GM18526 (cell line): ENCODE measurements around the gene BOD1.
A peak's percentile ranks its signal among the peaks of the same experiment; 100 is the strongest.

Experiments used
- POLR2A ChIP-seq: IDR thresholded peaks from 3 replicates; pipeline ENCODE4 v1.6.1; 2011; ENCODE audit not compliant: insufficient read length; ENCODE audit errors: extremely low read depth

BOD1 gene

GRCh38 chr5:173616577-173617118 is at the start of gene BOD1:
Gene BOD1 (minus strand): TSS chr5:173616650. CDS start chr5:173616436, 214 bp downstream.
- peak; percentile 29 for TF ChIP-seq POLR2A

GRCh38 chr5:173665326-173665725 is 48.9 kb upstream of the BOD1 start:
- no peak for TF ChIP-seq POLR2A

- TF ChIP-seq POLR2A: no peak
Observed at GRCh38 chr5:173664154-173664526, 47.7 kb upstream of the BOD1 start.

DNA sequence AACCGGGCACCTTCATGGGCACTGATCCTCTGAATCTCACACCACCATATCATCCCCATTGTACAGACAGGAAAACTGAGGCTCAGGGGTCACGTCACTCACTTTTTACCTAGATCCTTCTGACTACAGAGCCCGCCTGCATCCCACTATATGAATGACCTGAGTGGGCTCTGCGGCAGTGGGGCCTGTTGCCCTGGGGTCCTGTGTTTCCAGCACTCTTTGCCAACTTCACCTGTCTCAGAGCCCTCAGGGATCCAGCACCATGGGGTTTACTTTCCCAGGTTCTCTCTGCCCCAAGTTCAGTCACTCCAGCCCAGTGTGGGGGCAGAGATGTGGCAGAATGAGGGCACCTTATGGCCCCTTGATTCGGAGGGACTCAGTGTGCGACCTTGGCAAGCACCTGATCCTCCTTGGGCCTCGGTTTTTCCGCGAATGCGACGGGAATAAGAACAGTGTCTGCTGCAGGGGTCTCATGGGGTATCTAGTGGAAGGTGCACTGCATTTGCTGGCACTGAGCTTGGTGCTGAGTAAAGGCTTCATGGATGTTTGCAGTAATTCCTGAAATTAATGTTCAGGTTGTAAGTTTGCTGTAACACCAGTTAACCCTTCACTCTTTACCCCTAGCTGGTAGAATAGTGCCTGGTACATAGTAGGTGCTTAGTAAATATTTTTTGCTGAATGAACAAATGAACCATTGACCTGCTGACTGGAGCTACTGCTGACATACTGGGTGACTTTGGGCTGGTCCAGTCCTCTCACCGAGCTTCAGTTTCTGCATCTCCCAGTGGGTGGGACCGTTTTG is 47.1 kb upstream of the BOD1 start:
- no peak for TF ChIP-seq POLR2A

DNA sequence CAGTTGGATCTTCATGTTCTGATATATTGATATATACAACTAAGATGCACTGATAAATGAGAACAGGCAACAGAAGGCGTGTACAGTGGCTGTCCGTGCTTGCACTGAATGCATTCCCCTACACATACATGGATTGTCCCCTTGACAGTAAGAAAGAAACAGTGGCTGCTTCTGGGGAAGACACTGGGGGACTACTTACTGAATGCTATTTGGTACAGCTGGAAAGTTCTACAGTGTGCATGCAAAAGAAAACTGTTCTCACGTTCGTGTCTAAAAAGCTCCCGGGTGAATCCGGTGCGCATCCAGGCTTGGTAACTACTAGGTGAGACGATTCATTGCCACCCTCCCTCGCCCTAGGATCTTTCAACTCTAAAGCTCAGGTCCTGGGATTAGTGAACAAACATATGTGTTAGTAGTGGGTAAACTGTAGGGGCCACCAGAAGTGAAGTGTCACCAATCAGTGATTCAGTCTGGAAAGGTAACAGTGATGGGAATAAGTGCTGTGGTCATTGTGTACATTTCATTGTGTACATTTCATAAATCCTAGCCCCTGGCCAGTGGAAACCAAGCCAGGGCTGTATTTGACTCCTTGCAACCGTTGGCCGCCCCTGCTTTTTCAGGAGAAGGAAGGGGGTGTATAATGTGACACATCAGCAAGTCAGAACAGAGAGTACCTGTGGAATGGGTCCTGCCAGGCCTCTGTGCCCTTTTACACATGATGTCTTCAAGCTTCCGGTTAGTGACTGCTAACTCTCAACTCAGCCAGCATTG is 46.3 kb upstream of the BOD1 start:
- no peak for TF ChIP-seq POLR2A

DNA sequence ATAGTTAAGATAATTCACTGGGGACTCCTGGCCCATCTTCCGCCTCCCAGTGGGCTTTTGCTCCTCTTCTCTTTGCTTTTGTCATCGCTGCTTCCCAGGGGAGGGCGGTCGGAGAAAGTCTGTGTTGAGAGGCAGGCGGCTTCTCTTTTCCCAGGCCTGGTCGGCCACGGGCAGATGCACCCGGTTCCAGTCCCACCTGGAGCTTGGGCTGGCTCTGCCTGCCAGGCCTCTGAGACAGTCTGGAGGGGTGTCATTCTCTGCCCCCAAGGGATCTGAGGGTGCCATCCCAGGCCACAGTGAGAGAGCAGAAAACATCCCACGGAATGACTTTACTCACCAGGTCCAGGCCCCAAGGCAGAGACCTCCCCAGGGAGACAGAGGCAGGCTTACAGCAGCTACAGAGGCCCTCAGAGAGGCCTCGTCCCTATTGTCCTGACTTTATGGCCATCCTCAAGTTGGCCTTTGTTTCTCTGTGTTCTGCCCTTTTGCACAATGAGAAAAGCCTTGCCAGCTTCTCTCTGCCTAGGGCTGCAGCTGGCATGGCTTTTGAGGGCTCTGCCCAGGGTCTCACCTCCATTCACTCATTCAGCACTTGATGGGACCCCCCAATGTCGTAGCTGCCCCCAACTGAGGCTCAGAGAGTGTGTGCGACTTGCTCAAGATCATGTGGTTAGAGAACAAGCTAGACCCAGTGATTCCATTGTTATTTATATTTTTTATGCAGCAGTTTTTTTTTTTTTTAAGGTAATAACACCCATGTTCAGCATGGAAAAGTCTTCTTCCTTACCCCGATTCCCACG is 44.2 kb upstream of the BOD1 start:
- no peak for TF ChIP-seq POLR2A

- TF ChIP-seq POLR2A: no peak
Observed at GRCh38 chr5:173659423-173659822, 43.0 kb upstream of the BOD1 start.

- no peak for TF ChIP-seq POLR2A
Observed at GRCh38 chr5:173657741-173658356, 41.4 kb upstream of the BOD1 start.

GRCh38 chr5:173655196-173655797 is 38.8 kb upstream of the BOD1 start:
- no peak for TF ChIP-seq POLR2A

- no peak for TF ChIP-seq POLR2A
Observed at GRCh38 chr5:173653822-173654523, 37.5 kb upstream of the BOD1 start.

- TF ChIP-seq POLR2A: no peak
Observed at GRCh38 chr5:173648308-173648866, 31.9 kb upstream of the BOD1 start.

GRCh38 chr5:173646692-173647091 is 30.2 kb upstream of the BOD1 start:
- TF ChIP-seq POLR2A: no peak

- no peak for TF ChIP-seq POLR2A
Observed at GRCh38 chr5:173645890-173646574, 29.6 kb upstream of the BOD1 start.
